GM21515 (cell line): ENCODE data around the gene CYP51A1.
"Not testable (repeated sequence)": the region's sequence is repeated elsewhere in the genome, so short reads cannot be mapped to it uniquely, and the experiment has no call there.

Experiments used
- ATAC-seq: cut with Tn5 transposase; IDR thresholded peaks from one replicate; pipeline ENCODE4 v1.9.1; 2021; ENCODE audit not compliant: unreplicated experiment

The CYP51A1 gene

DNA sequence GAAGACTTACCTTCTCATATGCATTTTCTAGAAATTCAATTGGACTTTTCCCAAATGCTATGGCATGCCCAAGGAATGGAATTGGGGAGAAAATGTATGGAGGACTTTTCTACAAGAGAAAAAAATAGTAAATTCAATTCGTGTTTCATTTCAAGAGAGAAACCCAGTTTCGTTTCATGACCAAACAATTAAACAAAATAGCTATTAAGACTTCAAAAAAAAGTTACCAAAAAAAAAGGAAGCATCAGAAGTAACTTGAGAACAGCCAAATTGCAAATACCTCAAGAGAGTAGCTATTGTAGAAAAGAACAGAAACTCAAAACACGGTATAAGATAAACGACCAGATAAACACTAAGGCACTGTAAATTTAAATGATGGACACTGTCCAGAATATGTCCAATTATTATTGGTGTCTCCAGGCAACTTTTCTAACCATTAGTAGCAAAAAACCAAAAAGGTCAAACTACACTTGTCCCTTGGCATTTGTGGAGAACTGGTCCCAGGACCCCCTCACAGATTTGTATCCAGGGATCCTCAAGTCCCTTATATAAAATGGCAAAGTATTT is 2.4 kb downstream of the CYP51A1 start:
- no peak for ATAC-seq

DNA sequence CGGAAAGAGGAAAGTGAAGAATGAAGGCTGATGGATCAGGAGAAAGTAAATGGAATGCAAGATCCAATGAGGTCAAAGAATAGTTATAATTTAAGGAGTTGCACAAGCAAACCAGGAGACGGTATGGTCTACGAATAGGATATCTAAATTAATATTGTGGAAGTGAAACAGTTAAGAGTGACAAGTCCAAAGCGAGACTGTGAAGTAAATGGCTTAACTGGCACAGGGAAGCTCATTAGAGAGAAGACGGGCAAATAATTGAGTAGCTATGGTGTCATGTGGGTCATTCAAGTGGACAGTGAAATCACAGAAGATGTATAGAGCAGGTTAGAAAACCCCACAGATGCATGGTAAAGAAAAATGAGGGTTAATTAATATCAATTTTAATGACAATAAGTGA is 3.2 kb downstream of the CYP51A1 start:
- ATAC-seq = no peak

DNA sequence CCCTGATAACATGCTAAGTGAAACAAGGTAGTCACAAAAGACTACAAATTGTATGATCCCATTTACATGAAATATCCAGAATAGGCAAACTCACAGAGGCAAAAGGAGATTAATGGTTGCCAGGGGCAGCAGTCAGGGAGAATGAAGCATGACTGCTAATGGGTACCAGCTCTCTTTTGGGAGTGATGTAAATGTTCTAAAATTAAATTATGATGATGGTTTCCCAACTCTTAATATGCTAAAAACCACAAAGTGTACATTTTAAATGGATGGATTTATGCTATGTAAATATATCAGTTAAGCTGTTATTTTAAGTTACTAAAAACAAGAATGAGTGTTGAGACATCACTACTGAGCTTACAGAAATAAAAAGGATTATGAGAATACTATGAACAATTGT is 12.6 kb downstream of the CYP51A1 start:
- ATAC-seq = no peak

DNA sequence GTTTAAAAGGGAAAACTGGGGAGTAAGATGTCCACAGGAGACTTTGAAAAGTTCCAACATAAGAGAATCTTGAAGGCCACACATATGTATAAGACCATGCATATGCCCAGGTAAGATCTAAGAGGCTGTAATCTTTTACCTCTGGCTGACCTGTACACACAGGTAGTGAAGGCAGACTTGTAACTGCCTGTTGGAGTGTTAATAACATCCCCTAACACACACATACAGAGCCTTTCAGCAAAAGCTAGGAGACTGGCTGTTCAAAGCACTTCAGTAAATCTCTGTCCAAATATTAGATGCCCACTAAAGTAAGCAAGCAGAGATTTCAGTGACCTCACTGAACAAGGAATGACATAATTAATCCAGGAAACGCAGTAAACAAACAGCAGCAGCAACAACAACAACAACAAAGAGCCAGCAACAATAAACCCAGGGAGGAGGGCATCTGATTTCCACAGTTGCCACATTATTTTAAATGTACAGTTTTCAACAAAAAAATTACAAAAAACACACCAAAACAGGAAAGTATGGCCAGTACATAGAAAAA is 15.0 kb downstream of the CYP51A1 start:
- ATAC-seq = no peak

DNA sequence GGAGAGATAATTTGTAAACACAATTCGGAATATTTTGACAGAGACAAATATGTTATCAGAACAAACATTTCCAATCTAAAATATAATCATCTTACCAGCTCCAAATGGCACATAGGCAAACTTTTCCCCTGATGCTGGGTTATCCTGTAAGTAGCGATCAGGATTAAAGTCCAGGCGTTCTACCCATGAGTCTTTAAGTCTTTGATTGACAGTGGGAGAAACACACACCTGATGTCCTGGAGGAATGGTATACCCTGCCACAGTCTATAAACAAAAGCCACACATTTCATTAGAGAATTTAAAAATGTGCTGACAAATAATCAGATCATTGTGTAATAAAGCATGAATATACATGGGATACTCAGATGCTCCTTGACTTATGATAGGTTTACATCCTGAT is 17.3 kb downstream of the CYP51A1 start:
- ATAC-seq = no peak

DNA sequence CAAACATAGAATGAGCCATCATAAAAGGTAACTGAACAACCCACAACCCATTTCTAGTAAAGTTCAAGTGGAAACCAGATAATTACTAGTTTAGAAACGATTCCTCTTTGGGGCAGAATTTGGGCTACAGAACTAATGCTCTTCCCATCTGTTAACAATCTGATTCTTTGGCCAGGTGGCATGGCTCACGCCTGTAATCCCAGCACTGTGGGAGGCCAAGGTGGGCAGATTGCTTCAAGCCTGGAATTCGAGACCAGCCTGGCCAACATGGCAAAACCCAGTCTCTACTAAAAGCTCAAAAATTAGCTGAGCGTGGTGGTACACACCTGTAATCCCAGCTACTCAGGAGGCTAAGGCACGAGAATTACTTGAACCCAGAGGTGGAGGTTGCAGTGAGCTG is 18.5 kb downstream of the CYP51A1 start:
- ATAC-seq = no peak

DNA sequence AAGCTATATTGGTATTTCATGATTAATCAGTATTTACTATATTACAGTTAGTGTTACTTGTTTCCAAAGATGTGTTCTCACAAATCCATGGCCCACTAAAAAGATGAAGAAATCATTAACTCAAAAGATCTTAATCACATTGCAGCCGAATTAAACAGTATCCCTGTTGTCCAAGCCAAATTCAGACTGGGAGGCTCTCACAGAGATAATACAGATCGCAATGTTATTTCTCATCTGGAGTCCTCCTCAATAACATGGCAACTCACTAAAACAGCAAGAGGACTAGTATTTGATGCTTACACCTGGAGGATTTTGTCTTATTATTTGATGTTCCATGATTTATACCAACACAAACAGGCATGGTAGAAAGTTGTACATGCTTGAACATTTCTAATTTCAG is 23.4 kb downstream of the CYP51A1 start:
- no peak for ATAC-seq

DNA sequence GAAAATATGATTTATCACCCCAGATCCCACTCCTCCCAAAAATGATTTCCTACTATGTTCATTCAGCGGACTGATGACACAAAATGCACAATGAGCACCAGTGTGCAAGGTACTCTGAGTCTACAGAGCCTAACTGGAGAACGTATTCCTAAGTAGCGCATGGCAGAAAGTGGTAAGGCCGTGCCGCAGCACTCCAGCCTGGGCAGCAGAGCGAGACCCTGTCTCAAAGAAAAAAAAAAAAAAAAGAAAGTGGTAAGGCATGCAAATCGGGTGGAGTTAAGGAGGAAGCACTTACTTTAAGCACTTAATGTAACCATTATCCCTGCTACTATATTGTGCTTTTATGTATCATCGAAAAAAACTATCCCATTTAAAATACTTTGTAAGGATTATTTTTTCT is 25.5 kb downstream of the CYP51A1 start:
- ATAC-seq = no peak

DNA sequence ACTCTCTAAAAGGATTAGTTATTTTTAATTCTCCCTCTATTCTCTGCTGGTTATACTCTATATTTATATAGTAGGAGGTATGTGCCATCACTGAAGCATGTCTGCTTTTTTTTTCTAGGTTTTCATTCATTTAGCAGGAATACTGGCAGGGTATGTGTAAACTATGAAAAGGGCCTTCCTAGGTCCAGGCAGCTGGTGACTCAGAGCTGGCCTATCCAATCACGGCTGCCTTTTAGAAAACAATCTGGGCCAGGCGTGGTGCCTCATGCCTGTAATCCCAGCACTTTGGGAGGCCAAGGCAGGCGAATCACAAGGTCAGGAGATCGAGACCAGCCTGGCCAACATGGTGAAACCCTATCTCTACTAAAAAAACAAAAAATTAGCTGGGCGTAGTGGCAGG is 31.4 kb downstream of the CYP51A1 start:
- not testable (repeated sequence) for ATAC-seq

DNA sequence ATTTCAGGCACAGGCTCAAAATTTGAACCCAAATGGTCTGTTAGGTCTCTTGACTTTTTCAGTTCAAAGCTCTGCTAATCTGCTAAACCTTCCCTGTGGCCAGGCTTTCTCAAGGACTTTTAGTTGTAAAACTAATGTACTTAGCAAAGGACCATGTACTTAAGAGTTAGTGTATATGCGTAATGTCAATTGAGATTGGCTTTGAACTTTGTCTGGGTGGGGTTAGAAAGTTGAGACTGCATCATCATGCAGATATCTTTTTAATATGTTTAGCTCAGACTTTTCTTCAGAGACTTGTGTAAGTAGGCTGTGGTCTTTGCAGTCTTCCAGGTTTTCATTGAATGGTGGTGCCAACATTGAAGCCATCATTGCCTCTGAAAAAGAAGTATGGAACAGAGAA is 33.7 kb downstream of the CYP51A1 start:
- ATAC-seq = no peak

DNA sequence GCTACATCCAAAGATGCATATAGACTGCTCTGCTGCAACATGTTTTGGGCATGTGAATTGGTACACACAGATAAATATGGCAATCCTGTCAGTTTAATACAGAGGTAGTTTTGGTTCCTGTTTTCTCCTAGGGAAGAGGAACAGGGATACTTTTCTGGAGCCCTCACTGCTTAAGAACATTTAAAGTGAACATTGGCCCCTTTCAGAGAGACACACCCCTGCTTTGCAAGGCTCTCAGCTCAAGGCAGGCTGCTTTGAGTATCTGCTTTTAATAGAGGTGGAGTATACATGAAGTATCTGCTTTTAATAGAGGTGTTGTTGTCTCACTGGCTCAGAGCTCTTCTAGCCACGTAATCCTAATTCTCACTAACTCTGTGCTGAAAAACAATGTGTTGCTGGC is 38.9 kb downstream of the CYP51A1 start:
- no peak for ATAC-seq

DNA sequence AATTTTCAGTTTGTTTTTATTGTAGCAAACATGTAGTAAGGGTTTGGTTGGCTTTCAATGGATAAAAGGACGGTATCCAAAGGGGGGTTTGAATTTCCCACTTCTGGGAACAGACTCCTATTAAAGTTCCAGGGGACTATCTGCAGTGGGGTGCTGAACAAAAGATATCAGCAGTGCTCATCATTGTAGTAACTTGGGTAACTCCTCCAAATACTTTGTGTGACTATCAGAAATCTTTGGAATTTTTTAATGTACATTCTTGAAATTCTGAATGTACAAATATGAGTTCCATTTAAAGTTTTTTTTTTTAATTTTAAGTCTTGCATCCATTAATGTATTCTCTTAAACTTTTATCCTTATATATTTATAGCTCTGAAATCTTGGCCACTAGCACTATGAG is 42.1 kb downstream of the CYP51A1 start:
- ATAC-seq = no peak

DNA sequence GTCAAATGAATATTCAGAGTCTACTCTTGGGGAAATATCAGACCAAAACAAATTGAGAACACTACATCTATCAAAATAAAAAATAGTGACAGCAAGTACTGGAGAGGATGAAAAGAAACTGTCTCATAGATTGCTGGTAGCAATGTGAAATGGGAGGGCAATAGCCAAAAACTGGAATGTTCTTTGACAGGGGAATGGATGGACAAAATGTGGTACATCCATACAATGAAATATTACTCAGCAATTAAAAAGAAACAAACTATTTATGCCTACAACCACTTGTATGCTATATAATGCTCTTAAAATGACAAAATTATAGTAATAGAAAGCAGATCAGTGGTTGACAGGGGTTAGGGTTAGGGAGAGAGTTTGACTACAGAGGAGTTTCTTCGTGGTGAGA is 46.0 kb downstream of the CYP51A1 start:
- ATAC-seq = no peak

DNA sequence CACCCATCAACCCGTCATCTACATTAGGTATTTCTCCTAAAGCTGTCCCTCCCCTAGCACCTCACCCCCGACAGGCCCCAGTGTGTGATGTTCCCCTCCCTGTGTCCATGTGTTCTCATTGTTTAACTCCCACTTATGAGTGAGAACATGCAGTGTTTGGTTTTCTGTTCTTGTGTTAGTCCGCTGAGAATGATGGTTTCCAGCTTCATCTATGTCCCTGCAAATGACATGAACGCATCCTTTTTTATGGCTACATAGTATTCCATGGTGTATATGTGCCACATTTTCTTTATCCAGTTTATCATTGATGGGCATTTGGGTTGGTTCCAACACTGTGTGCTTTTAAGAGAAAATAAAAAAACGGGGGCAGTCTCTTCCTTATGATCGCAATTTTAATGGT is 50.4 kb downstream of the CYP51A1 start:
- not testable (repeated sequence) for ATAC-seq

DNA sequence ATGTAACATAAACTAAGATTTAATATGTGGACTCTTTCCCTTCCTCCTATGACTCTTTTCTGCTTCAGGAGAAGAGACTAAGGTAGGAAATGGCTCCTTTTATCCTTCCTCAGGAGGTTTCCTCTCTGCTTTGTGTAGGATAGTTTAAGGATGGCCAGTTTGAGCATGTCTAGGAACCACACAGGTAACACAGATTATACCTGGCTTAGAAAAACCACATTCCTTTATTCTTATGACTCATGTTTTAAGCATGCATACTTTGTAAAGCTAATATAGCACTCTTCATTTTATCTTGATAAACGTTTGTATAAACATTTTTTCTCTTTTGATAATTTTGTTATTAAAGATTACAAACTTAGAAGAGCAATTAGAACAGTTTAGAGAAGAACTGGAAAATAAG is 57.8 kb downstream of the CYP51A1 start:
- no peak for ATAC-seq

DNA sequence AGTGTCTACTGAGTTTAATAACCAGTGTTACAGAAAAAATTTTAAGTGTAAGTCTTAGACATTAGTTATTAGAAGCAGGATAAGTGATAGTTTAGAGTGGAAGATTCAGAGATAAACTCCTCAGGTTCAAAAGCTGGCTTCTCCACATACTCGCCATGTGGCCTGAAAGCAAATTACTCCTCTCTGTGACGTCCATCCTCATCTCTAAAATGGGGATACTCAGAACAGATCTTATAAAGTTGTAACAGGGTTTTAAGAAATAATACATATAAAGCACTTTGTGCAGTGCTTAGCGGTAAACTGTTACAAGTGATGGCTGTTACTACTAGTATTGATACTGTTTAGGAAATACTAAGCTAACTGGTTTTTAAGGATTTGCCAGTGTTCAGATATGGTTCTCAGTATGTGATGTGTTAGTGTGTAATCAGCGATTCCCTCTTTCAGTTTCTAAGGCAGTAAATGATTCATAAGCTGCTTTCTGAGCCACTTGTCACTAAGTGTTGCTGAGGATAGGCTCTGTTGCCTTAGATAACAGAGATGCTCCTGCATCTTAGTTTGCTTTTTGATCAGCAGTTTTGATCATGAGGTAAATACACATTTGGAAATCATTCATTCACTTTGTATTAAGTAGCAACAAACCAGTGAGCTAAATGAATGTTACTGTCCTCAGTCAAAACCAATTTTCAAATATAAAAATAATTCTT is 58.7 kb downstream of the CYP51A1 start:
- ATAC-seq = peak; percentile 84

DNA sequence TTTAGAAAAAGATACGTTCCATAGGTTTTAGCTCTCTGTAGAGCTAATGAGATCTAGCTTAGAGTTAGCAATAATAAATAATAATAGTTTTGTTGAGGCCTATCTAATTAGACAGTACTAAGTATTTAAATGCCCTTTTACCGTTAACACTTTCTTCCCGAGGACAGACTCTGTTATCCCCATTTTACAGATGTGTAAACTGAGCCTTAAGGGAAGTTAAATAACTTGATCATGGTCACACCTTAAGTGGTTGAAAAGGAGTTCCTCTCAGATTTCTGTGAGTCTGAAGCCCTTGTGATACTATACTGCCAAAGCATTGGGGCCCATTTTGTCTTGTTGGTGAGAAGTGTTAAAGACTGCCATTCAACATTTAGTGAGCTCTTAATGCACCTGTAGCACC is 61.6 kb downstream of the CYP51A1 start:
- no peak for ATAC-seq

DNA sequence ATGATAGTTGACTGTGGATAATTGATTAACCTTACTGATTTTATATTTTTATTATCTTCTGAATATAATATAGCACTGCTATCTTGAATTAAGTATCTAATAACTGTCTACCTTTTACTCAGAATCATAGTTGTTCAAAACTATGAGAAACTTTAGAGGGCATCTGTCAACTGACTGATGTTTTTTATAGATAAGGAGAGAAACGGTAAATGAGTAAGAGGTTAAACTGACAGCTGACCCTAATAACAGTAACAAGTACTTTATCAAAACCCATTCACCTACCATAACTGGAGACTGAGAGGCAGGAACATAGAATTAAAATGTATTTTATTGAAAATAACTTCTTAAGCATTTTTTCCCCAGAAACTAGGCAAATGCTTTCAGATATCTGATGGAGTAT is 62.2 kb downstream of the CYP51A1 start:
- ATAC-seq = no peak

DNA sequence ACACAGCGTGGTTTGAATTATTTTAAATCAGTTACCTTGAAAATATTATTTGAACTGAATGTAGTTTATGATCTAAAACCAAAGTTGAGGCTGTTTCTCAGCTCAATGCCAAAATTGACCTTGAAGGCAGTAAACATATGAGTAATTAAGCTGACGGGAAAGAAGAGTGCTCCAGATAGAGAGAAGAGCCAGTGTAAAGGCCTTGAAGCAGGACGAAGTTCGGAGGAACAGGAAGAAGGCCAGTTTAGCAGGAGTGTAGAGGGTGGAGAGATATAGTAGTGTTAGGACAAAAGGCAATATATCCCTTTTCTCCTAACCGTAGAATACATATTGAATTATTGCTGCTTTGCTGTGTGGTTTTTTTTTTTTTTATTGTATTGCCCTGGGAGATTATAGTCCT is 63.2 kb downstream of the CYP51A1 start:
- ATAC-seq = no peak

DNA sequence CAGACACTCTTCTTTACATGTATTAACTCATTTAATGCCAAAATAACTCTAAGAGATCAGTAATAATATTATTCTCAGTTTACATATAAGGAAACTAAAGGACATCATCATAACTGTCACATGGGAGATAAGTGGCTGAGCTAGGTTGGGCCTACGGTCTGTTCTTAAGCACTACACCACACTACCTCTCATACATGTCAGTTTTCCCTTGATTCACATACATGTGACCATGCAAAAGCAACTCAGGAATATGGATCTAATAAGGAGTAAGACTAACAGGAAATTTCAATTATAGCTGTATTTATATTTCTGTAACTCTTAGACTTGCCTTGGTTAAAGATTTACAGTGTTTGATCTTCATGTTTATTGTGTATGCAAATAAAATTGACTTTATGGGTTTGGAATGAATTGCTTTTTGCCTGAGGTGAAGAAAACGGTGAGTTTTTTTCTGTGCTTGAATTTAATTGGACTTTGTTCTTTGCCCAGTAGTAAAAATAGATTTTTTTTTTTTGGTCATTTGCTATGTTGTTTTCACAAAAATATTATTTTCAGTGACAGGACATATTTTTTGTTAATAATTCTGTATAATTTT is 69.7 kb downstream of the CYP51A1 start:
- no peak for ATAC-seq
